ENCODE measurements around the gene THPO.

Gene THPO

GRCh38 chr3:184377882-184378445 is at the start of gene THPO:
TSS of gene THPO (minus strand) at chr3:184378207. CDS start at chr3:184376259, 1,948 bp downstream.
- no peak for DNase-seq

GRCh38 chr3:184426691-184427141 is 48.7 kb upstream of the THPO start:
- DNase-seq: no peak

GRCh38 chr3:184423561-184423960 is 45.6 kb upstream of the THPO start:
- no peak for DNase-seq

- no peak for DNase-seq
Measured at GRCh38 chr3:184419171-184419570, 41.2 kb upstream of the THPO start.

- peak; percentile 74 to 76 for DNase-seq
Measured at GRCh38 chr3:184417619-184418327, 39.8 kb upstream of the THPO start.

GRCh38 chr3:184415203-184415490 is 37.1 kb upstream of the THPO start:
- DNase-seq: no peak

GRCh38 chr3:184414418-184415202 is 36.6 kb upstream of the THPO start:
- DNase-seq: no peak

- DNase-seq: no peak
Measured at GRCh38 chr3:184409946-184410500, 32.0 kb upstream of the THPO start.

GRCh38 chr3:184409331-184409926 is 31.4 kb upstream of the THPO start:
- no peak for DNase-seq

GRCh38 chr3:184405075-184406030 is 27.3 kb upstream of the THPO start:
- DNase-seq: no peak

GRCh38 chr3:184399410-184399809 is 21.4 kb upstream of the THPO start:
- no peak for DNase-seq

- no peak for DNase-seq
Measured at GRCh38 chr3:184395320-184395660, 17.3 kb upstream of the THPO start.

- no peak for DNase-seq
Measured at GRCh38 chr3:184391266-184391665, 13.3 kb upstream of the THPO start.

- DNase-seq: no peak
Measured at GRCh38 chr3:184389935-184390528, 12.0 kb upstream of the THPO start.

- no peak for DNase-seq
Measured at GRCh38 chr3:184389384-184389783, 11.4 kb upstream of the THPO start.

GRCh38 chr3:184388936-184389230 is 10.9 kb upstream of the THPO start:
- DNase-seq: no peak

- DNase-seq: no peak
Measured at GRCh38 chr3:184388164-184388935, 10.3 kb upstream of the THPO start.

- no peak for DNase-seq
Measured at GRCh38 chr3:184387174-184387714, 9.2 kb upstream of the THPO start.

- no peak for DNase-seq
Measured at GRCh38 chr3:184386047-184386806, 8.2 kb upstream of the THPO start.

GRCh38 chr3:184384856-184385422 is 6.9 kb upstream of the THPO start:
- no peak for DNase-seq

All from stimulated activated CD4-positive, alpha-beta T cell treated with anti-CD3 and anti-CD28 coated beads, Interleukin-2, amount 100 ng/mL, for 24 hours (primary cell).